Myocyte (in vitro differentiated cells): Measurements from ENCODE around the gene ACKR2. TPM values are rescaled to one million over a fixed set of nuclear protein-coding genes. Genes with fewer than 3 reads are reported as not detected.
"Not testable (repeated sequence)": the region's sequence is repeated elsewhere in the genome, so short reads cannot be mapped to it uniquely, and the experiment has no call there.

ENCODE experiments used
- DNase-seq: peaks from one replicate; pipeline ENCODE4 v3.0.0-alpha.2; 2012; ENCODE audit warnings: low read depth
- total RNA-seq: library from RNA; depleted of rRNA; stranded (reverse); fragments of >200 nt; gene quantifications from 2 replicates; pipeline ENCODE4 v1.2.3, GENCODE V29; 2014

ACKR2 gene
- total RNA-seq, 1 donor from 2014 or later, result 0.11 TPM

DNA sequence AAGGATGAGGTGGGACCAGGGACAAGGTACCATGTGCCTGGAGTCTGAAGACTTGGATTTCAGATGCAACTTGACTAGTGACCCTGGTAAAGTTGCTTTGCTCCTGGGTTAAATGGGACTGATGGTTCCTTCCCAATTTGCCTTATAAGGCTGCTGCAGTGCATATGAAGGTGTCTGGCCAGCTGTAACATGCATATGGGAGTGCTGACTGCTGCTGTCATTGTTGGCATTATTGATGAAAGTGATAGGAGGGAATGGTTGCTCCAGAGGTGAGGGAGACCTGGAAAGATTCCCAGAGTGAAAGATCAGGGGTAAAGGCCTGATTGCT, 45.9 kb downstream of the ACKR2 start:
- no peak for DNase-seq

DNA sequence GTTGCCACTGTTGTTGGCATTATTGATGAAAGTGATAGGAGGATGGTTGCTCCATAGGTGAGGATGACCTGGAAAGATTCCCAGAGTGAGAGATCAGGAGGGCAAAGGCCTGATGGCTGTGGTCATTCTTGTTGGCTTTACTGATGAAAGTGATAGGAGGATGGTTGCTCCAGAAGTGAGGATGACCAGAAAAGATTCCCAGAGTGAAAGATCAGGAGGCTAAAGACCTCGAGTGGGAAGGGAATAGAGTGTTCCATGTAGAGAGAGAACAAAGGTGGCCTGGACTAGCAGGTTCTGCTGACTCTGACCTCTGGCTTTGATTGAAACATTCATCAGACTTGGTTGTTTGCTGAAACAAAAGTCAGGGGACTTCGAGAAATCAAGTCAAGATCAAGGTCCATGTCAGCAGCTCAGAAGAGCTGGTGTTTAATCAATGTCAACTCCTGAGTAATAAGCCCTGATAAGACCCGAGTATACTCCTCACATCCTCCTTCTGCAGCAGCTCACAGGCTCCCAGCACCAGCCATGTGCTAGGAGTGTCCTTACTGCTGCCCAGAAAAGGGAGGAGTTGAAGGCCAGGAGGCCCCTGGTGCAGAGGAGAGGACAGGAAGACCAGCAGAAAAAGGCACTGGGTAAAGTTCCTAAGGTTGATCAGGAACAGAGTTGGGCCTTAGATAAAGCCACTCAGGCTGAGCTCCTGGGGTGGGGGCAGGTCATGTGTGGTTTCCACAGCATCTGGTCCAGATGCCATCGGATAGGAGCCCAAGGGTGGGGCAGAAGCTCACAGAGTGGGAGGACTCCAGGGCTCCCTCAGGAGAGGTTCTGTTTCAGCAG, 46.5 kb downstream of the ACKR2 start:
- no peak for DNase-seq

DNA sequence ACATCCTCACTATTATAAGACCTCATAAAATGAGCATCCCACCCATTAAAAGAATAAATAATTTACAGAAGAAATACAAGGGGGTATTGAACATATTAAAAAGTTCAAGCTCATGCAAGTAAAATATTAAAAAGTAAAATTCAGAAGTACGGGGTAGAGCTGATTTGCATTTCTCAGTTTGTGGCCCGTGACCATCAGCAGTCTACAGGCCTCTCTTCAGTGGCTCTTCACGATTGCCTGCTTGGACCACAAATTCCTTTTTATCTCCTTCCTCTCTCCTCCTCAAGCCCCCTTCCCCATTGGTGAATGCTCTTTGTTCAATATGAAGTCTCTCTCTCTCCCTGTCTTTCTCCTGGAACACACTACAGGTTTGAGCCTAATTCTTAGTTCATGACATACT, 47.3 kb downstream of the ACKR2 start:
- DNase-seq, result no peak

- DNase-seq, result no peak
These were observed 55.2 kb downstream of the ACKR2 start for GRCh38 chr3:42864321-42864950.

DNA sequence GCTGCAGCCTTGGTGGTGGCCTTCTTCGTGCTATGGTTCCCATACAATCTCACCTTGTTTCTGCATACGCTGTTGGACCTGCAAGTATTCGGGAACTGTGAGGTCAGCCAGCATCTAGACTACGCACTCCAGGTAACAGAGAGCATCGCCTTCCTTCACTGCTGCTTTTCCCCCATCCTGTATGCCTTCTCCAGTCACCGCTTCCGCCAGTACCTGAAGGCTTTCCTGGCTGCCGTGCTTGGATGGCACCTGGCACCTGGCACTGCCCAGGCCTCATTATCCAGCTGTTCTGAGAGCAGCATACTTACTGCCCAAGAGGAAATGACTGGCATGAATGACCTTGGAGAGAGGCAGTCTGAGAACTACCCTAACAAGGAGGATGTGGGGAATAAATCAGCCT, 56.0 kb downstream of the ACKR2 start:
- DNase-seq, result no peak

DNA sequence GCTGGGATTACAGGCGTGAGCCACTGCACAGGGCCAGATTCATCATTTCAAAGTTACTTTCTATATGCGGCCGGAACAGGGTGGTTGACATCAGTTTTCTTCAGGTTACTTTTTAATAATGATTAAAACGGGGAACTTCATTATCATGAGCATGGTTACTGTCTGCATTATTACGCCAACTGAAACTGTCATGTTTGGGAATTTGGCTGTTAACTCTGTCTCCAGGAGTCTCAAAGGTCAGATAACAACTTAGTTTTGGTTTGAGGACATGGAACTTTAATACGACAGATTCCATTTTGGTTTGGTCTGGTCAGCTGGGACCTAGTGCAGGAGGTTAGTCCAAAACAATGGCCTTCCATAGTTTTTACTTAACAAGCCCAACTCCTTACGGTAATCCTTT, 57.9 kb downstream of the ACKR2 start:
- no peak for DNase-seq

GRCh38 chr3:42868841-42869240, 59.6 kb downstream of the ACKR2 start:
- DNase-seq, result no peak

GRCh38 chr3:42871592-42872196, 62.4 kb downstream of the ACKR2 start:
- no peak for DNase-seq

DNA sequence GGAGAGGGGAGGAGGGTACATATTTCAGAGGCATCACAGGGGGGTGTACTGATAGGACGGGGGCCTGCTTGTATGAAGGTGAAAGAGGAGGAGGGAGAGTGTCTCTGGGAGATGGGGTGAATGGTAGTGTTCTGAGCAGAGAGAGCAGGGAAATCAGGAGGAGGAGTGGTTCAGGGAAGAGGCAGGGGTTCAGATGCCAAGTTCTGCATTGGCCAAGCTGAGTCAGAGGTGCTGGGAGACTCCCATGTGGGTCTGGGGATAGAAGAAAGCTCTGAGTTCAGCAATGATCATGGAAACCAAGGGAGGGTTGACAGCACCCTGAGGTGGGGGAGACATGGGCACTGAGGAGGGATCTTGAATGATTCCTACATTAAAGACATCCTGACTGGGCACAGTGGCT, 63.5 kb downstream of the ACKR2 start:
- no peak for DNase-seq

GRCh38 chr3:42873221-42873982, 64.2 kb downstream of the ACKR2 start:
- DNase-seq, result no peak

- no peak for DNase-seq
These were observed 65.5 kb downstream of the ACKR2 start for GRCh38 chr3:42874749-42875148.

DNA sequence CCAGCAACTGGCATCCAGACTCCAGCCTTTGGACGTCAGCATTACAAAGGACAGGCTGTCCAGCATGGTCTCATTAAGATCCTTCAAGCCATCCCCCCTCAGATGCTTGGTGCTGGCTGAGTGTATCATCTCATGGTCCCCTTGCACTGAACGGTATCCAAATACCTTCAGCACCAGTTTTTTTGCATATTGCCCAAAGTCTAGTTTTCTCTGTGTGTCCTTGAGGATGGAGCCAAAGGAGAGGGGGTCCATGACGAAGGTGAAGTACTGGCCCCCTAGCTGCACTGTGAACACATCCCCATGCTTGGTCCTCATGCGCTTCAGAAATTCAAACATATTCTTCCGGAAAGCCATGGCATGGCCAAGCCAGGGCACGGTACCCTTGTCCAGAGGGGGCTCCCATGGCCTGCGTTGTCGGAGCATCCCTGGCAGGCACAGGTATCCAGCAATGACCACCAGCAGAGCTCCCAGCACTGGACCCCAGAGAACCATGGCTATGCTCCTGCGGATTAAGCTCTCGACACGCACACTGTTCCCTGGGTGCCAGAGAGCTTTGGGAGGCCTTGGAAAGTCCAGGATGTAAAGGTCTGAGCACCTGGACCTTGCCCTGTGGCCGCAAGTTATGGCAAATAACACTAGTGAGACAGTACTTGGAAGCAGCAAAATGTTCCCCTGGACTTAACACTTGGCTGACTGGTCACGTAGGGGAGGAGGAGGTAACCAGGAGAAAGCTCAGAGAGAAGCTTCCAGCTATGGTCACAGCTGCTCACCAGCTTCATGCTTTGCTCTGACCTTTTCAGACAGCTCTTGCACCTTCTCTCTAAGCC, 66.3 kb downstream of the ACKR2 start, which contains the start of gene CYP8B1:
TSS of gene CYP8B1 (minus strand) at position 555 of the 827 bp plus-strand sequence. CDS start at position 492, 63 bp downstream.
- DNase-seq, result no peak

- DNase-seq, result no peak
These were observed 67.2 kb downstream of the ACKR2 start for GRCh38 chr3:42876401-42876800.

DNA sequence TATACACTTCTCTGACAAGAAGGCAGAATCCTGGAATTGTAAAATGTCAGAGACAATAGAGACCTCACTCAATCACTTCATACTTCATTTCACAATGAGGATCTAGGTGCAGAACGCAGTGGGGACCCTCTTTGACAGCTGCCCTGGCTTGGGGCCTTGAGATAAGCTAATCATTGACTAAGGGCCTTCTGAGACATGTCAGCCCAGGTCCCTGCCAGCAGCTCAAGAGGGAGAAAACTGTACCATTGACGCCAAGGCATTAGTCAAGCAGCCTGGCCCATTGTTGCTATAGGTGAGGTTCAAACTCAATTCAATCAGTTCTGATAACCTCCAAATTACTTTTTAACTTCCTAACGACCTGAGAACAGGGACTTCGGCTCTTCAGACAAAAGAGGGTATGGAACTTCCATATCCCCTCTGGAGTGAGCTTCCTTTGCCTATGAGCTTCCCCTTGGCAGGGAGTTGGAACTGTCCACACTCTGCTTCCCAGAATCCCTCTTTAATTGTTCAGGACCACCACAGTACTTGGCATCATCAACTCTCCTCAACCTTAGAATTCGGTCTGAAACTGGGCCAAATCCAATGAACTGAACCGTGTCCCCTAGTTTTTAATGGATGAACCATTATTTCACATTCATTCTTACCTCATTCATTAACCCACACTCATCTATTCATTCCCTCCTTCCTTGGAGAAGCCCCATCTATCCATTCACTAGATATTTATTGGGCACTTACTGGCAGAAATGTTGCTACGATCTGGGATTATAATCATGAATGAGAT, 67.9 kb downstream of the ACKR2 start:
- no peak for DNase-seq

- DNase-seq, result no peak
These were observed 68.6 kb downstream of the ACKR2 start for GRCh38 chr3:42877881-42878280.

DNA sequence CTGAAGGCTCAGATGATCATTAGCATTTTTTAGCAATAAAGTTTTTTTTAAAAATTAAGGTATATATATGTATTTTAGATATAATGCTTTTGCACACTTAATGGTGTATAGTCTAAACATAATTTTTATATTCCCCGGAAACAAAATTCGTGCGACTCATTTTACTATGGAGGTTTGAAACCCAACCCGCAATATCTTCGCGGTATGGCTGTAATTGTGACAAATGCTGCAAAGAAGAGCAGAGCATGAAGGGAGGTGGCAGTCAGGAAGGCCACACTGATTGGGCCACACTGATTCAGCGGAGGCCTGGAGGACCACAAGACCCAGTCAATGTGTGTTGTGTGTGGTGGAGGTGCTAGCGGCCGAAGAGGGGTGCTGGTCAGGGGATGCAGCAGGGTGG, 70.9 kb downstream of the ACKR2 start:
- no peak for DNase-seq

GRCh38 chr3:42880601-42881451, 71.6 kb downstream of the ACKR2 start:
- peak; percentile 79 for DNase-seq

- not testable (repeated sequence) for DNase-seq
These were observed 74.1 kb downstream of the ACKR2 start for GRCh38 chr3:42883251-42883930.
